Transverse colon (tissue), 4 donors: ENCODE measurements around the gene UBL4A.

ENCODE experiments used
- CTCF ChIP-seq, 5 experiments: fragments of 200-600 bp in 3 of 5; fragments of 450-650 bp in 2 of 5; sonication (generic) in 3 of 5; IDR thresholded peaks; 1 replicate in 2 of 5; 2 replicates in 3 of 5; pipeline ENCODE4 v1.5.1; 2016 to 2017; ENCODE audit warnings: antibody characterized with exemption in 5 of 5, inconsistent platforms in 3 of 5, mild to moderate bottlenecking in 2 of 5, moderate library complexity in 1 of 5
- EP300 ChIP-seq: sonication (generic); formaldehyde crosslinking; IDR thresholded peaks from one replicate; pipeline ENCODE4 v1.6.1; 2017; ENCODE audit warnings: antibody characterized with exemption, low read depth
- POLR2AphosphoS5 ChIP-seq, 3 donors: sonication (generic); formaldehyde crosslinking; IDR thresholded peaks; one replicate each; pipeline ENCODE4 v1.6.1; 2016; ENCODE audit warnings: antibody characterized with exemption in 3 of 3

GRCh38 chrX:154489182-154489581, 2.8 kb upstream of the UBL4A start:
- TF ChIP-seq CTCF (IDR thresholded peaks at IDR 0.05): no peak
- no peak for TF ChIP-seq EP300
- no peak for TF ChIP-seq POLR2AphosphoS5 (IDR thresholded peaks at IDR 0.05)
